SK-N-SH treated with all-trans-retinoic acid at 6 μM for 48 hours (cell line): Measurements from ENCODE around the gene IGDCC3.

Experiments
- TCF4 ChIP-seq: fragments of 250-450 bp; sonication (Bioruptor Pico); IDR thresholded peaks from 2 replicates; pipeline ENCODE4 v1.8.0; 2021; ENCODE audit warnings: mild to moderate bottlenecking, moderate library complexity, borderline replicate concordance
- ZFP3 ChIP-seq: fragments of 250-450 bp; sonication (Bioruptor Pico); IDR thresholded peaks from 2 replicates; pipeline ENCODE4 v1.5.0; 2020; ENCODE audit warnings: mild to moderate bottlenecking, moderate library complexity
- ZFP30 ChIP-seq: fragments of 450-650 bp; formaldehyde crosslinking; IDR thresholded peaks from 2 replicates; pipeline ENCODE4 v1.5.0; 2022; ENCODE audit warnings: mild to moderate bottlenecking, moderate library complexity
- TF ChIP-seq, protein P1 (sequence below): fragments of 250-450 bp; sonication (Bioruptor Pico); IDR thresholded peaks from 2 replicates; pipeline ENCODE4 v1.8.0; 2020; ENCODE audit warnings: mild to moderate bottlenecking, moderate library complexity, borderline replicate concordance

GRCh38 chr15:65331811-65332210 is 46.0 kb downstream of the IGDCC3 start:
- TF ChIP-seq ZFP30 (CRISPR knock-in tag) = no peak
- TF ChIP-seq, protein P1, sequence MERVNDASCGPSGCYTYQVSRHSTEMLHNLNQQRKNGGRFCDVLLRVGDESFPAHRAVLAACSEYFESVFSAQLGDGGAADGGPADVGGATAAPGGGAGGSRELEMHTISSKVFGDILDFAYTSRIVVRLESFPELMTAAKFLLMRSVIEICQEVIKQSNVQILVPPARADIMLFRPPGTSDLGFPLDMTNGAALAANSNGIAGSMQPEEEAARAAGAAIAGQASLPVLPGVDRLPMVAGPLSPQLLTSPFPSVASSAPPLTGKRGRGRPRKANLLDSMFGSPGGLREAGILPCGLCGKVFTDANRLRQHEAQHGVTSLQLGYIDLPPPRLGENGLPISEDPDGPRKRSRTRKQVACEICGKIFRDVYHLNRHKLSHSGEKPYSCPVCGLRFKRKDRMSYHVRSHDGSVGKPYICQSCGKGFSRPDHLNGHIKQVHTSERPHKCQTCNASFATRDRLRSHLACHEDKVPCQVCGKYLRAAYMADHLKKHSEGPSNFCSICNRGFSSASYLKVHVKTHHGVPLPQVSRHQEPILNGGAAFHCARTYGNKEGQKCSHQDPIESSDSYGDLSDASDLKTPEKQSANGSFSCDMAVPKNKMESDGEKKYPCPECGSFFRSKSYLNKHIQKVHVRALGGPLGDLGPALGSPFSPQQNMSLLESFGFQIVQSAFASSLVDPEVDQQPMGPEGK (CRISPR knock-in tag) = no peak
- no peak for TF ChIP-seq TCF4
- no peak for TF ChIP-seq ZFP3
